Measurements from ENCODE around the gene CASP9. TPM values are rescaled to one million over a fixed set of nuclear protein-coding genes. Genes with fewer than 3 reads are reported as not detected.
"Not testable (repeated sequence)": the region's sequence is repeated elsewhere in the genome, so short reads cannot be mapped to it uniquely, and the experiment has no call there.

The CASP9 gene
- total and polyA plus RNA-seq, 8 donors, result 9.8 to 22.5 (median 19.1) TPM

DNA sequence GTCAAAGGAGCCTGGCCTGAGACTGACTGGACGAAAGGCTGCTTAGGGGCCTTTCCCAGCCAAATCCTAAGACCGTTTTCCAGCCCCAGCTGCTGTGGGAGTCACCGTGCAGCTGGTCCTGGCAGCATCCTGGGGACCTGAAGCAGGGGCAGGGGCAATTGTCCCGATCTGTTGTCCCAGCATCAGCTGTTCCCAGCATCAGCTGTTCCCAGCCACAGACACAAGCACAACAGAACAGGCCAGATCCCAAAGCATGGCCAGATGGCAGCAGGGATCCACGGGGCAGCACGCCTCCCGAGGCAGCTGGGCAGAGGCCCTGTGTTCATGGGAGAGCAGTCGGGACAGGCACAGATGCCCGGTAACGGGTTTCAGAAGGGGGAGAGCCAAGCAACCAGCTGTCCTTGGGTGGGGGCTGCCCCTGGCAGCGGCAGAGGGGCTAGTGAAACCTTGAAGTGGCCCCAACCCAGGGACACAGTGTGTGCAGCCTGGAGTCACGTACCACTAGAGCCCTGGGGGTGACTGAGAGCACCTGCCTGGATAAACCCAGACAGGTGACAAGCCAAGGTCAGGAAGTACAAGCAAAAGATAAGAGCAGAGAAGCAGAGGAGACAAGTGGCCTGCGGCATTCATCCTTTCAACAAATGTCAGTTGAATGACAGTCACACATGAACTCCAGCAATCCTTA is 34.8 kb downstream of the CASP9 start:
- Histone ChIP-seq H3K4me3 (no peak overlapping the region), H3K4me1 (no peaks in the 10 kb centered on the region), H3K9me3 (no peaks in the 10 kb centered on the region), H3K27ac (no peak overlapping the region), H3K36me3 (peaks cover 0 to 36% of the 10 kb centered on the region in 2 donors), H3K27me3 (no peaks in the 10 kb centered on the region)
- no peak for TF ChIP-seq CTCF (IDR thresholded peaks at IDR 0.05)
- intact Hi-C loops (cut with DNase I), result no loop called here
- ATAC-seq, result no peak
- DNase-seq, result no peak

GRCh38 chr1:15488371-15488770 is 35.6 kb downstream of the CASP9 start:
- peaks cover 0 to 28% of the 10 kb centered on the region in 2 donors for H3K36me3 ChIP-seq
- intact Hi-C loops (cut with DNase I), result no loop called here
- H3K4me1 ChIP-seq, result no peaks in the 10 kb centered on the region
- no peak overlapping the region for H3K4me3 ChIP-seq
- ATAC-seq (no peak), DNase-seq (no peak)
- H3K27ac ChIP-seq, result no peak overlapping the region
- H3K9me3 ChIP-seq, result no peaks in the 10 kb centered on the region
- no peaks in the 10 kb centered on the region for H3K27me3 ChIP-seq
- no peak for TF ChIP-seq CTCF (IDR thresholded peaks at IDR 0.05)

- DNase-seq; ATAC-seq; H3K27me3 ChIP-seq; H3K9me3 ChIP-seq; intact Hi-C loops (cut with DNase I); H3K27ac ChIP-seq; H3K4me1 ChIP-seq; H3K4me3 ChIP-seq: not testable (repeated sequence)
- H3K36me3 ChIP-seq, result peaks cover 0 to 15% of the 10 kb centered on the region in 2 donors
These were observed 37.0 kb downstream of the CASP9 start for GRCh38 chr1:15486844-15487610.

DNA sequence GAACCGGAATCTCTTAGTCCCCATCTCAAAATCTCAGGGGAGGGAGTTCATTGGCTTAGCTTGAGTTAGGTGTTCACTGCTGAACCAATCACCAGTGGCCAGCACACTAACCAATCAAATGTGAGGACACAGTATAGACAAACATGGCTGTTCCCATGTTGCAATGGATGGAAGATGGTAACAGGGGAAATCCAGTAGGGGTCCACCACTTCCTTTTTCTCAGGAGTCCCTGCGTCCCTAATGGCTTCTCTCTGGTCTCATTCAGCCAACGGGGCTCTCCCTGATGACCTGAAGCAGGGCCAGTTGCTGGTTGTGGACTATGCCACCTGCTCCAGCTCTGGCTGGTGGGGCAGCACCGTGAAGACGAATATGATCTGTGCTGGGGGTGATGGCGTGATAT is 38.4 kb downstream of the CASP9 start:
- no peak for ATAC-seq
- Histone ChIP-seq H3K4me1 (no peaks in the 10 kb centered on the region), H3K4me3 (no peak overlapping the region), H3K27ac (no peak overlapping the region), H3K27me3 (no peaks in the 10 kb centered on the region), H3K36me3 (peaks cover 0 to 4% of the 10 kb centered on the region in 2 donors), H3K9me3 (no peaks in the 10 kb centered on the region)
- intact Hi-C loops (cut with DNase I), result no loop called here
- no peak for TF ChIP-seq CTCF (IDR thresholded peaks at IDR 0.05)
- no peak for DNase-seq

DNA sequence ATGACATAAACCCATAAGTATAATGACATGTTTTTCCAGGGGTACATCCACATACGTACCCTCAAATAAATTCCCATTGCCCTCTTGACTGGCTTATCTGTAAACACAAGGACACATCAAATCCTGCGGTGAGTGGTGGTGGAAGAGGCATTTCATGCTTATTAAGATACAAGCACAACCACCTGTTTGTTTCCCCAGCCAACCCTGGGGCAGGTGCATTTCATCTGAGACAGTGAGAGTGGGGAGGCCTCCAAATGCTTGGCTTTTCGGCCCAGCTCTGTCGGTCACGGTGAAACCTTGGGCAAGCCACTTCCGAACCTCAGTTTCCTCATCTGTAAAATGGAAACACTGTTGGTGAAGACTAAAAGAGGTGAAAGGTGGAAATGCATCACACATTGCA is 39.6 kb downstream of the CASP9 start:
- ATAC-seq; H3K27me3 ChIP-seq; H3K36me3 ChIP-seq; H3K9me3 ChIP-seq; DNase-seq; intact Hi-C loops (cut with DNase I); H3K4me3 ChIP-seq; H3K27ac ChIP-seq; H3K4me1 ChIP-seq: not testable (repeated sequence)

DNA sequence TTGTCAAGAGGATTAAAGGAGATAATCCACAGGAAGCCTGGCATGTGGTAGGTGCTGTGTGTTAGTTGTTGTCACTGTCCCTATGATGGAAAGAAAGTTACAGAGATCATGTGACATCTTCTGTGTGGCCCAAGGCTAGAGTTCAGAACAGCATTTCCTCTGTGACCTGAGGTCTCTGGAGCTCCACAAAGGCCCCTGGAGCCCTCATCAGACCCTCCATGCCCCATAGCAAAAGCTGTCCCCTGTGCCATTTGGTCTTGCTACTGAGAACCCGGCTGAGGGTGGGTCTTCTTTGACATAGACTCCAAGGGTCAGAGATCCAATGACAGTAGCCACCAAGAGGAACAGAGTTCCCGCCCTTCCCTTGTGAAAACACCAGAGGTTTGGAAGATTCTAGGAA is 40.0 kb downstream of the CASP9 start:
- ATAC-seq, result no peak
- no peak for TF ChIP-seq CTCF (IDR thresholded peaks at IDR 0.05)
- Histone ChIP-seq H3K27ac (no peak overlapping the region), H3K36me3 (peaks cover 0 to 4% of the 10 kb centered on the region in 2 donors), H3K4me1 (no peaks in the 10 kb centered on the region), H3K4me3 (no peak overlapping the region), H3K9me3 (no peaks in the 10 kb centered on the region), H3K27me3 (no peaks in the 10 kb centered on the region)
- no peak for DNase-seq
- intact Hi-C loops (cut with DNase I), result no loop called here

GRCh38 chr1:15482983-15483543 is 41.0 kb downstream of the CASP9 start:
- intact Hi-C loops (cut with DNase I); ATAC-seq; H3K36me3 ChIP-seq: not testable (repeated sequence)

DNA sequence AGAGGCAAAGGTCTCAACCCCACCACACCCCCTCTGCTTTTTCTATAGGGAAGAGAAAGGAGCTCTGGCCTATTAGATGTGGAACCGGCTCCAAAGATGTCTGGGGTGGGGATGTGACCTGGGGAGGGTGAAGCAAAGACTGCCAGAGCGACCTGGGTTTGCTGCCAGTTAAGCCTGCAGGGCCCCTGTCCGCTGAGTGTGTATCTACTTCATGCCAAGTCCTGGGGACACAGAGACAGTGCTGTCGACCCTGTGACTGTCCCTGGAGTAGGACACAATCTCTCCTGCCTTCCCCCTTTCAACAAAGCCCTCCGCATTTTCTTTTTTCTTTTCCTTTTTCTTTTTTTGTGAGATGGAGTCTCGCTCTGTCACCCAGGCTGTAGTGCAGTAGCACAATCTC is 41.6 kb downstream of the CASP9 start:
- H3K9me3 ChIP-seq; H3K27ac ChIP-seq; H3K4me3 ChIP-seq; DNase-seq; H3K27me3 ChIP-seq; H3K4me1 ChIP-seq; ATAC-seq; H3K36me3 ChIP-seq; intact Hi-C loops (cut with DNase I): not testable (repeated sequence)

More at GRCh38 chr1:15482983-15483543, 41.0 kb downstream of the CASP9 start:
- H3K27ac ChIP-seq, H3K27me3 ChIP-seq, DNase-seq, H3K4me3 ChIP-seq, H3K9me3 ChIP-seq, H3K4me1 ChIP-seq: not testable (repeated sequence)

Measured in left lung (tissue), 10 donors.